HepG2 (cell line): Measurements from ENCODE around the gene TXNDC9. TPM values are rescaled to one million over a fixed set of nuclear protein-coding genes. Genes with fewer than 3 reads are reported as not detected.

Experiments used
- ATRX ChIP-seq: sonication (generic); formaldehyde crosslinking; IDR thresholded peaks from 2 replicates; pipeline ENCODE4 v1.4.0; 2020; ENCODE audit warnings: missing genetic modification reagents, borderline replicate concordance
- CHD4 ChIP-seq: fragments of 200-600 bp; sonication (generic); IDR thresholded peaks from 2 replicates; pipeline ENCODE4 v1.7.0; 2017; ENCODE audit warnings: mild to moderate bottlenecking, low read length, borderline replicate concordance
- ETV5 ChIP-seq: IDR thresholded peaks from 2 replicates; pipeline ENCODE4 v1.6.1; 2018; ENCODE audit warnings: missing biosample characterization, missing genetic modification reagents, inconsistent platforms, borderline replicate concordance
- GLI4 ChIP-seq: sonication (generic); formaldehyde crosslinking; IDR thresholded peaks from 2 replicates; pipeline ENCODE4 v1.5.1; 2020; ENCODE audit warnings: missing genetic modification reagents, mild to moderate bottlenecking, moderate library complexity, borderline replicate concordance
- KDM3A ChIP-seq: IDR thresholded peaks from 2 replicates; pipeline ENCODE4 v1.6.1; 2018; ENCODE audit warnings: low read depth, missing compliant biosample characterization
- NCOR1 ChIP-seq: fragments of 200-600 bp; sonication (generic); IDR thresholded peaks from 2 replicates; pipeline ENCODE4 v1.7.0; 2017; ENCODE audit warnings: antibody characterized with exemption, low read length, borderline replicate concordance
- NFIB ChIP-seq: sonication (generic); formaldehyde crosslinking; IDR thresholded peaks from 2 replicates; pipeline ENCODE4 v1.9.0; 2021; ENCODE audit warnings: missing genetic modification reagents, mild to moderate bottlenecking, borderline replicate concordance
- NFIC ChIP-seq: IDR thresholded peaks from 2 replicates; pipeline ENCODE4 v1.6.1; 2012; ENCODE audit warnings: mild to moderate bottlenecking, low read length, inconsistent platforms
- NONO ChIP-seq, 2 experiments: fragments of 450-650 bp in 1 of 2; sonication (generic) in 1 of 2; formaldehyde crosslinking in 1 of 2; IDR thresholded peaks in 1 of 2; conservative IDR thresholded peaks in 1 of 2; 2 replicates each; pipeline versions ENCODE4 v1.6.1 to v1.8.0; 2017 to 2022; ENCODE audit warnings: mild to moderate bottlenecking in 1 of 2, missing genetic modification reagents in 1 of 2, moderate library complexity in 1 of 2
- RBM39 ChIP-seq: fragments of 200-400 bp; formaldehyde crosslinking; IDR thresholded peaks from one replicate; pipeline ENCODE4 v1.6.1; 2018; ENCODE audit warnings: antibody characterized with exemption, mild to moderate bottlenecking, low read depth, low read length; ENCODE audit not compliant: poor library complexity, severe bottlenecking
- SMAD9 ChIP-seq: sonication (generic); formaldehyde crosslinking; IDR thresholded peaks from 2 replicates; pipeline ENCODE4 v1.5.1; 2020; ENCODE audit warnings: mild to moderate bottlenecking, missing genetic modification reagents
- ZMYM2 ChIP-seq: sonication (generic); formaldehyde crosslinking; IDR thresholded peaks from 2 replicates; pipeline ENCODE4 v1.8.0; 2022; ENCODE audit warnings: mild to moderate bottlenecking, missing genetic modification reagents
- ZNF570 ChIP-seq: sonication (generic); formaldehyde crosslinking; IDR thresholded peaks from 2 replicates; pipeline ENCODE4 v1.4.0; 2020; ENCODE audit warnings: mild to moderate bottlenecking, missing genetic modification reagents, borderline replicate concordance
- ZNF598 ChIP-seq: sonication (generic); formaldehyde crosslinking; IDR thresholded peaks from 2 replicates; pipeline ENCODE4 v1.5.1; 2020; ENCODE audit warnings: mild to moderate bottlenecking, missing genetic modification reagents, borderline replicate concordance
- ZNF83 ChIP-seq: sonication (generic); formaldehyde crosslinking; IDR thresholded peaks from 2 replicates; pipeline ENCODE4 v1.4.0; 2020; ENCODE audit warnings: missing genetic modification reagents, mild to moderate bottlenecking, borderline replicate concordance
- polyA plus RNA-seq, 8 experiments: library from polyadenylated mRNA; depleted of rRNA in 3 of 8; stranded (reverse) in 7 of 8; unstranded in 1 of 8; fragments of >200 nt; fragmentation: Illumina TruSeq in 4 of 8; extraction: Trizol in 4 of 8; gene quantifications; 2 replicates each; pipeline versions ENCODE4 v1.2.1 to v1.2.3, GENCODE V29; 2011 to 2016; ENCODE audit warnings: low read depth in 4 of 8, missing spikeins in 1 of 8, mixed read lengths in 1 of 8; ENCODE audit not compliant: insufficient read depth in 1 of 8
- total RNA-seq, 5 experiments: library from RNA; depleted of rRNA; stranded (reverse); fragments of >200 nt; fragmentation: Illumina TruSeq; extraction: Trizol; gene quantifications; 2 replicates each; pipeline ENCODE4 v1.2.3, GENCODE V29; 2016; ENCODE audit warnings: low read depth in 1 of 5
- TF ChIP-seq, protein P1 (sequence below): sonication (generic); formaldehyde crosslinking; conservative IDR thresholded peaks from 2 replicates; pipeline ENCODE4 v1.8.0; 2022; ENCODE audit warnings: low read depth, missing genetic modification reagents
- TF ChIP-seq, protein P2 (sequence below): sonication (generic); formaldehyde crosslinking; conservative IDR thresholded peaks from 2 replicates; pipeline ENCODE4 v1.8.0; 2022; ENCODE audit warnings: mild to moderate bottlenecking, moderate library complexity, missing genetic modification reagents
- TF ChIP-seq, protein P3 (sequence below): sonication (generic); formaldehyde crosslinking; IDR thresholded peaks from 2 replicates; pipeline ENCODE4 v1.5.0; 2020; ENCODE audit warnings: missing genetic modification reagents
- TF ChIP-seq, protein P4 (sequence below): fragments of 450-650 bp; IDR thresholded peaks from 2 replicates; pipeline ENCODE4 v1.6.1; 2017
- TF ChIP-seq, protein P5 (sequence below): sonication (generic); formaldehyde crosslinking; IDR thresholded peaks from 2 replicates; pipeline ENCODE4 v1.5.0; 2020; ENCODE audit warnings: missing genetic modification reagents, mild to moderate bottlenecking, borderline replicate concordance

Gene TXNDC9
- total and polyA plus RNA-seq, 2 of the 13 experiments (the other 11 are each of a cell fraction or from before 2014, with no cell fraction given), result 35.2 to 94.6 TPM

DNA sequence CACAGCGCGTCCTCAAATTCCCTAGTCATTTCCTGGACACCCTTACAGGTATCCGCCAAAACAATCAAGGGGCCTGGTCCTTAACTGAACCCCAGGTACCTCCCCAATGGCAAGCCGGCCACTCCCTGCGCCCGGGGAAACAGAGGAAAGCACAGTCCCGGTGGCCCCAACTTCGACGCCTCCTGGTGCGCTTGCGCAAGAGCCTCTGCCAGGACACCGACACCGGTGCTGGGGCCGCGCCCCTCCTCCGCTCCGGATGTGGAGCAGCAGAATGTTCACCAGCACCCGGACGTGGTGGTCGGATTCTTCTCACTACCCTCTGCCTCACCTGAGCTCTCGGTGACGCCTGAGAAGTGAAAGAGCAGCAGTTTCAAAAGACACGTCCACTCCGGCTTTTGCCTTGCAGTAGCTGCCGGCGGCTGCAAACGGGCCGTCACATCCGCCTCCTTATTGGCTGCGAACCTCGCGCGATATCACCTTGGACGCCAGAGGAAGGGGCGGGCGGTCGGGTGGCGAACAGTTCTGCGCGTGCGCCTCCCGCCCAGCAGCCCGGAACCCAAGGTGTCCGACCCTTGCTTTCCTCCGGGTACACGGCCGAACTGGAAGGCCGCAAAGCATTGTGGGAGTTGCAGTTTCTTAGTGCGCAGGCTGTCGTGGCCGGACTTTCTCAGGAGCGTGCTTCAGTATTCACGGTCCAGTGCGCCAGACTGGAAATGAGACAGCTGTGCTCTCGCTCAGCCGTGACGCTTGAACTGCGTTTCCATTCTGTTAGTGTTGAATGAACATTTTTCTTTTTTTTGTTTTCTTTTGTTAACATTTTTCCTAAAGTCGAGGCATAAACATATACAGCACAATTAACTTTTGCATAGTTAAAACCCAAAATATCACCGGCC lies at the start of gene TXNDC9 (continued):
- TF ChIP-seq, protein P1, sequence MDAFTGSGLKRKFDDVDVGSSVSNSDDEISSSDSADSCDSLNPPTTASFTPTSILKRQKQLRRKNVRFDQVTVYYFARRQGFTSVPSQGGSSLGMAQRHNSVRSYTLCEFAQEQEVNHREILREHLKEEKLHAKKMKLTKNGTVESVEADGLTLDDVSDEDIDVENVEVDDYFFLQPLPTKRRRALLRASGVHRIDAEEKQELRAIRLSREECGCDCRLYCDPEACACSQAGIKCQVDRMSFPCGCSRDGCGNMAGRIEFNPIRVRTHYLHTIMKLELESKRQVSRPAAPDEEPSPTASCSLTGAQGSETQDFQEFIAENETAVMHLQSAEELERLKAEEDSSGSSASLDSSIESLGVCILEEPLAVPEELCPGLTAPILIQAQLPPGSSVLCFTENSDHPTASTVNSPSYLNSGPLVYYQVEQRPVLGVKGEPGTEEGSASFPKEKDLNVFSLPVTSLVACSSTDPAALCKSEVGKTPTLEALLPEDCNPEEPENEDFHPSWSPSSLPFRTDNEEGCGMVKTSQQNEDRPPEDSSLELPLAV (CRISPR knock-in tag), result no peak
- TF ChIP-seq ZMYM2 (CRISPR knock-in tag), result no peak
- TF ChIP-seq CHD4, result no peak
- no peak for TF ChIP-seq NONO (IDR thresholded peaks at IDR 0.05)
- TF ChIP-seq NONO (CRISPR knock-in tag; conservative IDR thresholded peaks at IDR 0.05), result peak; percentile 92; the same call in 1 of the 2 replicates
- TF ChIP-seq, protein P2, sequence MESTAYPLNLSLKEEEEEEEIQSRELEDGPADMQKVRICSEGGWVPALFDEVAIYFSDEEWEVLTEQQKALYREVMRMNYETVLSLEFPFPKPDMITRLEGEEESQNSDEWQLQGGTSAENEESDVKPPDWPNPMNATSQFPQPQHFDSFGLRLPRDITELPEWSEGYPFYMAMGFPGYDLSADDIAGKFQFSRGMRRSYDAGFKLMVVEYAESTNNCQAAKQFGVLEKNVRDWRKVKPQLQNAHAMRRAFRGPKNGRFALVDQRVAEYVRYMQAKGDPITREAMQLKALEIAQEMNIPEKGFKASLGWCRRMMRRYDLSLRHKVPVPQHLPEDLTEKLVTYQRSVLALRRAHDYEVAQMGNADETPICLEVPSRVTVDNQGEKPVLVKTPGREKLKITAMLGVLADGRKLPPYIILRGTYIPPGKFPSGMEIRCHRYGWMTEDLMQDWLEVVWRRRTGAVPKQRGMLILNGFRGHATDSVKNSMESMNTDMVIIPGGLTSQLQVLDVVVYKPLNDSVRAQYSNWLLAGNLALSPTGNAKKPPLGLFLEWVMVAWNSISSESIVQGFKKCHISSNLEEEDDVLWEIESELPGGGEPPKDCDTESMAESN, result peak; percentile 94
- peak; percentile 57; the same call in 1 of the 2 replicates for TF ChIP-seq NCOR1
- TF ChIP-seq, protein P3, sequence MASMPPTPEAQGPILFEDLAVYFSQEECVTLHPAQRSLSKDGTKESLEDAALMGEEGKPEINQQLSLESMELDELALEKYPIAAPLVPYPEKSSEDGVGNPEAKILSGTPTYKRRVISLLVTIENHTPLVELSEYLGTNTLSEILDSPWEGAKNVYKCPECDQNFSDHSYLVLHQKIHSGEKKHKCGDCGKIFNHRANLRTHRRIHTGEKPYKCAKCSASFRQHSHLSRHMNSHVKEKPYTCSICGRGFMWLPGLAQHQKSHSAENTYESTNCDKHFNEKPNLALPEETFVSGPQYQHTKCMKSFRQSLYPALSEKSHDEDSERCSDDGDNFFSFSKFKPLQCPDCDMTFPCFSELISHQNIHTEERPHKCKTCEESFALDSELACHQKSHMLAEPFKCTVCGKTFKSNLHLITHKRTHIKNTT, result peak; percentile 21; the same call in 1 of the 2 replicates
- no peak for TF ChIP-seq ZNF570
- TF ChIP-seq NFIB (CRISPR knock-in tag), result no peak
- TF ChIP-seq ATRX (CRISPR knock-in tag), result no peak; the same call in 1 of the 2 replicates
- TF ChIP-seq ZNF83, result peak; percentile 91; the same call in 1 of the 2 replicates
- TF ChIP-seq, protein P4, sequence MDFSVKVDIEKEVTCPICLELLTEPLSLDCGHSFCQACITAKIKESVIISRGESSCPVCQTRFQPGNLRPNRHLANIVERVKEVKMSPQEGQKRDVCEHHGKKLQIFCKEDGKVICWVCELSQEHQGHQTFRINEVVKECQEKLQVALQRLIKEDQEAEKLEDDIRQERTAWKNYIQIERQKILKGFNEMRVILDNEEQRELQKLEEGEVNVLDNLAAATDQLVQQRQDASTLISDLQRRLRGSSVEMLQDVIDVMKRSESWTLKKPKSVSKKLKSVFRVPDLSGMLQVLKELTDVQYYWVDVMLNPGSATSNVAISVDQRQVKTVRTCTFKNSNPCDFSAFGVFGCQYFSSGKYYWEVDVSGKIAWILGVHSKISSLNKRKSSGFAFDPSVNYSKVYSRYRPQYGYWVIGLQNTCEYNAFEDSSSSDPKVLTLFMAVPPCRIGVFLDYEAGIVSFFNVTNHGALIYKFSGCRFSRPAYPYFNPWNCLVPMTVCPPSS, result no peak
- TF ChIP-seq NFIC, result no peak
- TF ChIP-seq, protein P5, sequence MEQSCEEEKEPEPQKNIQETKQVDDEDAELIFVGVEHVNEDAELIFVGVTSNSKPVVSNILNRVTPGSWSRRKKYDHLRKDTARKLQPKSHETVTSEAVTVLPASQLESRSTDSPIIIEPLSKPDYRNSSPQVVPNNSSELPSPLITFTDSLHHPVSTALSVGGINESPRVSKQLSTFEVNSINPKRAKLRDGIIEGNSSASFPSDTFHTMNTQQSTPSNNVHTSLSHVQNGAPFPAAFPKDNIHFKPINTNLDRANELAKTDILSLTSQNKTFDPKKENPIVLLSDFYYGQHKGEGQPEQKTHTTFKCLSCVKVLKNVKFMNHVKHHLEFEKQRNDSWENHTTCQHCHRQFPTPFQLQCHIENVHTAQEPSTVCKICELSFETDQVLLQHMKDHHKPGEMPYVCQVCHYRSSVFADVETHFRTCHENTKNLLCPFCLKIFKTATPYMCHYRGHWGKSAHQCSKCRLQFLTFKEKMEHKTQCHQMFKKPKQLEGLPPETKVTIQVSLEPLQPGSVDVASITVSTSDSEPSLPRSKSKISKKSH (CRISPR knock-in tag), result peak; percentile 94
- no peak for TF ChIP-seq SMAD9 (CRISPR knock-in tag)
- TF ChIP-seq KDM3A, result peak; percentile 92; the same call in 1 of the 2 replicates
- peak; percentile 98 for TF ChIP-seq RBM39
- peak; percentile 98 for TF ChIP-seq GLI4 (CRISPR knock-in tag)
- TF ChIP-seq ZNF598 (CRISPR knock-in tag), result peak; percentile 98
- TF ChIP-seq ETV5 (CRISPR knock-in tag), result peak; percentile 84
